Heart left ventricle (tissue), 16 donors: ENCODE results near the gene MAPKAP1. TPM values are rescaled to one million over a fixed set of nuclear protein-coding genes. Genes with fewer than 3 reads are reported as not detected.

Experiments
- ATAC-seq, 4 donors: fragments of 200-7000 bp; cut with Tn5 transposase; one replicate each; pipeline ENCODE4 v1.9.1; 2020 to 2022; ENCODE audit warnings: moderate library complexity in 4 of 4, mild to moderate bottlenecking in 3 of 4, moderate number of reproducible peaks in 1 of 4
- DNase-seq, 5 donors: peaks; one replicate each; pipeline ENCODE4 v3.0.0-alpha.2; 2020
- H3K27ac ChIP-seq, 12 donors: fragments of 200-600 bp; sonication (generic) in 4 of 12; one replicate each; pipeline versions ENCODE4 v1.5.0 to v1.8.0; 2016 to 2022; ENCODE audit warnings: mild to moderate bottlenecking in 2 of 12
- H3K27me3 ChIP-seq, 9 donors: fragments of 200-600 bp; sonication (generic) in 2 of 9; one replicate each; pipeline versions ENCODE4 v1.5.1 to v1.8.0; 2016 to 2022; ENCODE audit warnings: mild to moderate bottlenecking in 3 of 9
- H3K36me3 ChIP-seq, 9 donors: fragments of 200-600 bp; sonication (generic) in 2 of 9; one replicate each; pipeline versions ENCODE4 v1.5.0 to v1.8.0; 2018 to 2022; ENCODE audit warnings: mild to moderate bottlenecking in 2 of 9
- H3K4me1 ChIP-seq, 12 donors: fragments of 200-600 bp; sonication (generic) in 4 of 12; one replicate each; pipeline versions ENCODE4 v1.5.0 to v1.8.0; 2016 to 2022; ENCODE audit warnings: mild to moderate bottlenecking in 3 of 12
- H3K4me3 ChIP-seq, 12 donors: fragments of 200-600 bp; sonication (generic) in 4 of 12; one replicate each; pipeline versions ENCODE4 v1.5.0 to v1.8.0; 2017 to 2022; ENCODE audit warnings: mild to moderate bottlenecking in 9 of 12, moderate library complexity in 4 of 12
- H3K9me3 ChIP-seq, 12 donors: fragments of 200-600 bp; sonication (generic) in 4 of 12; one replicate each; pipeline versions ENCODE4 v1.5.0 to v1.8.0; 2016 to 2022; ENCODE audit warnings: mild to moderate bottlenecking in 1 of 12
- POLR2A ChIP-seq, 2 donors: fragments of 450-650 bp; IDR thresholded peaks; one replicate each; pipeline ENCODE4 v1.6.1; 2017; ENCODE audit warnings: antibody characterized with exemption in 2 of 2, mild to moderate bottlenecking in 2 of 2, moderate library complexity in 2 of 2
- WGBS, 4 donors: extraction: QIAGEN DNeasy Blood & Tissue Kit in 2 of 4; methylation state at CpG; one replicate each; pipeline versions ENCODE4 v1.1.5 to v1.1.7; 2013 to 2018; 5-methylcytosine and 5-hydroxymethylcytosine counted together
- intact Hi-C, 10 donors: fragments of 100-400 bp; cut with DNase I; formaldehyde crosslinking; loops; one replicate each; pipeline versions ENCODE4 v1.11.1 to v1.14.2; 2022
- polyA plus RNA-seq, 2 donors: library from polyadenylated mRNA; stranded (reverse); fragments of 200-250 nt; gene quantifications; one replicate each; pipeline ENCODE4 v1.2.3, GENCODE V29; 2013
- total RNA-seq, 9 donors: library from RNA; depleted of rRNA in 2 of 9; stranded (reverse); fragments of >200 nt in 2 of 9; fragmentation: NEBNext Ultra II Directional in 3 of 9; extraction: Animal tissue kit (Norgen Biotek cat#: 25700) in 3 of 9; gene quantifications; one replicate each; pipeline versions ENCODE4 v1.1.0 to v1.2.4, GENCODE V29; 2016 to 2023
- TF ChIP-seq, protein P1 (sequence below), 12 donors: fragments of 200-600 bp; sonication (generic) in 4 of 12; IDR thresholded peaks; one replicate each; pipeline versions ENCODE4 v1.5.0 to v1.8.0; 2018 to 2022; ENCODE audit warnings: antibody characterized with exemption in 12 of 12, mild to moderate bottlenecking in 5 of 12
- donor health status: ischemic (EF 13 %, LVEDD 7.1; RV severe dilation, severe dysfunction).
- donor health status: healthy with polysubstance abuse.
- donor health status: DM: no; HTN: yes; CAD: no.
- donor health status: DM: no; HTN: no; CAD: no.
- donor health status: ischemic (EF 25% LVEDD 6.9; RV normal size, moderate dysfunction).
- donor health status: ischemic (EF 25% LVEDD 5.7; RV mildly dilated, moderate dysfunction).
- donor health status: healthy.
- donor health status: DM: yes; HTN: yes; CAD: no.
- donor health status: ischemic (EF 35%, LVEDD 5.7; RV mildly dilated, moderate dysfunction).
- donor health status: nonischemic (EF 11% LVEDD 7.7; RV severe dilation, severe dysfunction).
- donor health status: DM: yes; HTN: yes; CAD: no.
- donor health status: PGD.
- donor health status: ischemic (EF 29% LVEDD 5.4; RV normal size, mild dysfunction).
- donor health status: nonischemic (EF 23%, LVEDD 6.1; RV moderate dilation, normal function).

Gene MAPKAP1
- total and polyA plus RNA-seq, 11 donors, result 76.2 to 145 (median 124) TPM

DNA sequence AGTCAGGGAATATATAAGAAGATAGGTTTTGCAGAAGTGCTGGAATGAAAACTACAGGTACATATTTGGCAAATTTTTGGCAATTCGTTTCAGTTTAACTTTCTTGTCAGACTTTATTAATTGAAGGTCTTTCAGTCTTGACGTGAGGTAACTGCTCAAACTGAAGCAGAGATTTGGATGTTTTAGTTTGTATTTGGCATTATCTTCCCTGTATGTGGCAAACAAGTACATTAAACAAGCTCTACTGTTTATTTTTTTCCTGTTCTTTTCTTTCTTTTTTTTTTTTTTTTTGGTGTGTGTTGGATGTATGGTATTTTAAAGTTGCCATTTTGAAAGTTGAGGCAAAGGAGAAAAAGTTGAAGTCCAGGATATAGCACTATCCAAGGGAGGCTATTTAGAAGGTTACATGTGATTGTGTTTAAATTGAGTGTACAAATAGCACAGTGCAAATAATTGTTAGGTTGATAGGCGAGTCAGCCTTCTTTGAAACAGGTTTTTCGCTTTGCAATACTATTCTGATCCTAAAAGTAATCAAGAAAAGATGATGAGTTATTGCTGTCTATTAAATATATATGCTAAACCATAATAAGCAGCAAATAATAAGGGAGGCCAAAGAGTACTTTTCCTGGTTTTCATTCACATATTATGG lies 42.4 kb upstream of the MAPKAP1 start:
- no peak for TF ChIP-seq POLR2A (IDR thresholded peaks at IDR 0.05)
- TF ChIP-seq, protein P1, sequence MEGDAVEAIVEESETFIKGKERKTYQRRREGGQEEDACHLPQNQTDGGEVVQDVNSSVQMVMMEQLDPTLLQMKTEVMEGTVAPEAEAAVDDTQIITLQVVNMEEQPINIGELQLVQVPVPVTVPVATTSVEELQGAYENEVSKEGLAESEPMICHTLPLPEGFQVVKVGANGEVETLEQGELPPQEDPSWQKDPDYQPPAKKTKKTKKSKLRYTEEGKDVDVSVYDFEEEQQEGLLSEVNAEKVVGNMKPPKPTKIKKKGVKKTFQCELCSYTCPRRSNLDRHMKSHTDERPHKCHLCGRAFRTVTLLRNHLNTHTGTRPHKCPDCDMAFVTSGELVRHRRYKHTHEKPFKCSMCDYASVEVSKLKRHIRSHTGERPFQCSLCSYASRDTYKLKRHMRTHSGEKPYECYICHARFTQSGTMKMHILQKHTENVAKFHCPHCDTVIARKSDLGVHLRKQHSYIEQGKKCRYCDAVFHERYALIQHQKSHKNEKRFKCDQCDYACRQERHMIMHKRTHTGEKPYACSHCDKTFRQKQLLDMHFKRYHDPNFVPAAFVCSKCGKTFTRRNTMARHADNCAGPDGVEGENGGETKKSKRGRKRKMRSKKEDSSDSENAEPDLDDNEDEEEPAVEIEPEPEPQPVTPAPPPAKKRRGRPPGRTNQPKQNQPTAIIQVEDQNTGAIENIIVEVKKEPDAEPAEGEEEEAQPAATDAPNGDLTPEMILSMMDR (IDR thresholded peaks at IDR 0.05), result no peak
- 58 to 79% (median 67%) methylated on average over 4 of the region's 4 CpGs for WGBS, 4 donors
- no peaks in the 10 kb centered on the region for H3K27me3 ChIP-seq
- H3K36me3 ChIP-seq, result peaks cover 0 to 2% (median 0%) of the 10 kb centered on the region in 9 donors
- intact Hi-C loops, result loop anchor here in 9 of 10 donors (5.0 to 10.0 kb wide), 9 partner anchors 42 to 507 kb away; partner anchors contain the start of genes MAPKAP1 (in 3 of the 9) and HSPA5 (in 1 of the 9)
- no peak for ATAC-seq
- peak overlapping the region in 10 of 12 donors; percentile 31 to 94 (median 88) for H3K27ac ChIP-seq
- H3K4me3 ChIP-seq, result peak overlapping the region in 11 of 12 donors; percentile 61 to 96 (median 82)
- no peak for DNase-seq
- no peaks in the 10 kb centered on the region for H3K9me3 ChIP-seq
- H3K4me1 ChIP-seq, result peaks cover 0 to 64% (median 32%) of the 10 kb centered on the region in 12 donors

DNA sequence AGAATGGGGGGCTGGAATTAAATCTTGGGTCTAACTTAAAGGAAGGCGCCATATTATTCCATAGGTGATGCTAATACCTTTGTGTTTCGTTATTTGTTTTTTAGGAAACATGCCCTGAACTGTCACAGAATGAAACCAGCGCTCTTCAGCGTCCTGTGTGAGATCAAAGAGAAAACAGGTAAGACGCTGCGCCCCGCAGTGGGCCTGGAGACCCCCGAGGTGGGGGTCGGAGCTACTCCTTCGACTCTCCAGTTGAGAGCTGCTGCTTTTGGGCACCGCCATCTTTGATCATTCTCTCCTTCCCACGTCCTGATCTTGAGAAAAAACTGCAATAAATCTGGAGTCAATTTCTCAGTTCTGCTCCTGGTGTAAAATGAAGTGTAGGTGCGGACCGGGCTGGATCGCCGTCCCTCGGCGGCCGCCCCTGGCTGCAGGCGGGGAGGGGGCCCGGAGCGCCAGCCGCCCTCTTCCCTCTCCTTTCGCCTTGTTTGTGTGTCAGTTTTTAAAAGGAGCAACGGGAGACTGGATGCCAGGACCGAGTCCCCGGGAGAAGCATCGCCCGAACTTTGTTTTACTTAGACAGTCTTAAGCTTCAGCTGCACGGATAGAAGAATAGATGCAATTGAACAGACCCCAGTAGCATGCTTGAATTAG lies 41.6 kb upstream of the MAPKAP1 start:
- DNase-seq, result peak in 2 of 5 donors; percentile 10 to 27
- H3K9me3 ChIP-seq, result no peaks in the 10 kb centered on the region
- peaks cover 0 to under 1% (median 0%) of the 10 kb centered on the region in 9 donors for H3K36me3 ChIP-seq
- no peak for TF ChIP-seq POLR2A (IDR thresholded peaks at IDR 0.05)
- TF ChIP-seq, protein P1 (IDR thresholded peaks at IDR 0.05), result no peak
- ATAC-seq, result no peak
- 11 to 17% (median 13%) methylated on average over 30 of the region's 30 CpGs for WGBS, 4 donors
- peaks cover 0 to 56% (median 30%) of the 10 kb centered on the region in 12 donors for H3K4me1 ChIP-seq
- intact Hi-C loops, result loop anchor here in 9 of 10 donors (5.0 to 10.0 kb wide), 9 partner anchors 41 to 506 kb away; partner anchors contain the start of genes MAPKAP1 (in 3 of the 9) and HSPA5 (in 1 of the 9)
- H3K27ac ChIP-seq, result peak overlapping the region; percentile 40 to 94 (median 87)
- peak overlapping the region; percentile 61 to 96 (median 86) for H3K4me3 ChIP-seq
- H3K27me3 ChIP-seq, result no peaks in the 10 kb centered on the region

- intact Hi-C loops, result loop anchor here in 9 of 10 donors (2.0 to 10.0 kb wide), 10 partner anchors 41 to 506 kb away; partner anchors contain the start of genes MAPKAP1 (in 4 of the 9) and HSPA5 (in 1 of the 9)
- Histone ChIP-seq H3K27me3 (no peaks in the 10 kb centered on the region), H3K36me3 (no peaks in the 10 kb centered on the region), H3K9me3 (no peaks in the 10 kb centered on the region), H3K4me1 (peaks cover 0 to 50% (median 29%) of the 10 kb centered on the region in 12 donors), H3K27ac (peak overlapping the region; percentile 19 to 94 (median 87)), H3K4me3 (peak overlapping the region; percentile 61 to 96 (median 86))
- ATAC-seq (no peak), DNase-seq (peak; percentile 41 to 79 (median 52))
- WGBS, 4 donors, result 0 to 1% (median 0%) methylated on average over 19 to 88 of the region's 88 CpGs
- TF ChIP-seq, protein P1 (IDR thresholded peaks at IDR 0.05), result no peak
- no peak for TF ChIP-seq POLR2A (IDR thresholded peaks at IDR 0.05)
Measured at GRCh38 chr9:125747765-125748445, 40.9 kb upstream of the MAPKAP1 start.
